IPS-NIHi7 (cell line): ENCODE data around the gene KREMEN2.
A peak's percentile ranks its signal among the peaks of the same experiment; 100 is the strongest.
"Not testable (repeated sequence)": the region's sequence is repeated elsewhere in the genome, so short reads cannot be mapped to it uniquely, and the experiment has no call there.

Experiments used
- DNase-seq: peaks from one replicate; pipeline ENCODE4 v3.0.0; 2012; ENCODE audit warnings: mixed read lengths; ENCODE audit errors: extremely low spot score

The KREMEN2 gene

DNA sequence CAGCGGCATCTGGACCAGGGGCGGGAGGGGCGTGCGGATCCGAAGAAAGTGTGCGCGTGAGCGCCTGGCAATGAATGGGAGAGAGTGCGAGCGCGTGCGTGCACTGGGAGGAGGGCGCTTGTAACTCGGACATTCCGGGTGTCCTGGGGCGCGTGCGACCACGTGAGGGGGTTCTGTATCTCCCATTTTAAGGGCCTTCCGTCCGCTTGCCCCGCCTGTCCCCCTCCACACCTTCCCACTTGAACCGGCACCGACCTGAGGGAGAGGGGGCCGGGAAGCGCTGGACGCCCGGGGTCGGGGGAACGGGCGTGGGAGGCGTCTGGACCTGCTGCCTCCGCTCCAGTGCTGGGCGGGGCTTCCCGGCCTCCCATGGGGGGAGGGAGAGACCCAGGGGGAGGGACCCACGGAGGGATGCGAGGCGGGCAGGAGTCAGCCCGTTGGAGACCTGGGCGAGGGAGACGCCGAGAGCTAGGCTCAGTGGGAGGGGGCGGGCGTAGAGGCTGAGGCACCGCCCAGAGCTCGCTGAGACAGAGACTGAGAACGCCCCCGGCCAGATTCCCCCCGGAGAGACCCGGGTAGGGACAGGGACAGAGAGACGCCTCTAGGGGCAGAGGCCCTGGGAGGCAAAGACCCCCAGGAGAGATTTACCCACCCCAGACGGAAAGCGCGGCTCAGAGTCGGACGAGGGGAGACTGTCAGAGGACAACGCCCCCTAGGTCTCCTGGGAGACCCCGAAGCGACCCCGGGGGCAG is at the start of gene KREMEN2:
Gene KREMEN2 (plus strand): TSS at position 553 of the 752 bp plus-strand sequence. CDS start 246 bp downstream, outside the sequence.
- peak; percentile 69 for DNase-seq

- DNase-seq = no peak
Measured at GRCh38 chr16:2915196-2915929, 48.7 kb upstream of the KREMEN2 start.

DNA sequence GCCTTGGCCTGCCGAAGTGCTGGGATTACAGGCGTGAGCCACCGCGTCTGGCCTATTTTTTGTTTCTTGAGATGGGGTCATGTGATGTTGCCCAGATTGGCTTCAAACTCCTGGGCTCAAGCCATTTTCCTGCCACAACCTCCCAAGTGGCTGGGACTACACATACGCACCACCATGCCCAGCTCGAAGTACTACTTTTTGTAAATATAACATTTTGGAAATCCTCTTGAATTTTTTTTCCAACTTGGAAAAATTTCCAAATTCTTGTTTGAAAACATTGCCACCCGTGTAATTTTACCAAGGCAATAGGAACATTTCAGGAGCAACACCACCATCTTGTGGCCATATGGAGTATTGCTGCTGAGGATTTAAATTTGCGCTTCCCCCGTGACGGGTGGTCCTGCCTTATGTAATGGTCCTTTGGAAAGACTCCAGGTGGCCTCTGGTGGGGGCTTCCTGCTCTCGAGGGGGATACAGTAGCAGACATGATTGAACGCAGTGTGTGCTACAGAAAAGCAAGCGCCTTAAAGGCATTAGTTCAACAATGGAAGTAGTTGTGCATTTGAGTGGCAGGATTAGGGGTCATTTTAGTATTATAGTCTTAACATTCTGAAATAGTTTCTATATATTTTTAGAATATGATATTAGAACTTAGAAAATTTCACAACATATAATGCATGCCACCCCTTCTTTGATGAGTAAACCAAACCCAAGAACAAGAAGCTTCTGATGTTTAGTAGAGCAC is 44.4 kb upstream of the KREMEN2 start:
- peak; percentile 49 for DNase-seq

GRCh38 chr16:2923481-2923880 is 40.6 kb upstream of the KREMEN2 start:
- no peak for DNase-seq

DNA sequence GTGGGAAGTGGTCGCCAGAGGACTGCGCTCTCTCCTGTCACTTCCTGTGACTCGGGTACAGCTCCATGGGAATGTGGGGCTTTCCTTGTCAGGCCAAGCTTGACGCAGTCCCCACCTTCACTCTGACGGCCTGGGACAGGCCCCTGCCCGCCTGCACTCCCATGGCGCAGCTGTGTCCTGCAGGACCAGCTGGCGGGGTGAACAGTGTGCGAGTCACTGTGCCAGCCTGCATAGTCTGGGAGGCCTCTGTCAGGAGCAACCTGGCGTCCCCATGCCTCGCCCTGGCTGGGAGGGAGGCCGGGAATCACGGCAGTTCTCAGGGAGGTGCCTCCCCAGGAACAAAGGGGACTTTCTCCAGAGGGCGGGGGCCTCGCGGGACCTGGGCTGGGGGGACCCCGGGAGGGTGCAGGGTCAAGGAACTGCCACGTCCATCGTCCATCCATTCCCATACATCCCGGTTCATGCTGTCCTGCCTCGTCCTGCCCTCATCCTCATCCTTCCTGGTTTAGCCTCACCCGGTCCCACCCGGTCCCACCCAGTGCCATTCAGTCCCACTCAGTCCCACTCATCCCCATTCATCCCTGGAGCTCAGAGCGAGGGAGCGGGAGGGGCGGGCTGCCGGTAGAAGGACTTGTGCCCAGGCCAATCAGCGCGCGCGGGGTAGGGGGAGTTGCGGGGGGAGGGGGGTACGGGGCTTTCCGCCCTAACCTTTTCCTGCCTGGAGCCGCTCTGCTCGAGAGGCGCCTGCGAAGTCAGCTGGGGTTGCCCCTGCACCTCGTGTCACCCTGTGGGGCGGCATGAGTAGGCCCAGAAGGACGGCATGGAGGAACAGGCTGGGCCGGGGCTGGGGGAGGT is 38.9 kb upstream of the KREMEN2 start:
- DNase-seq = peak; percentile 74

DNA sequence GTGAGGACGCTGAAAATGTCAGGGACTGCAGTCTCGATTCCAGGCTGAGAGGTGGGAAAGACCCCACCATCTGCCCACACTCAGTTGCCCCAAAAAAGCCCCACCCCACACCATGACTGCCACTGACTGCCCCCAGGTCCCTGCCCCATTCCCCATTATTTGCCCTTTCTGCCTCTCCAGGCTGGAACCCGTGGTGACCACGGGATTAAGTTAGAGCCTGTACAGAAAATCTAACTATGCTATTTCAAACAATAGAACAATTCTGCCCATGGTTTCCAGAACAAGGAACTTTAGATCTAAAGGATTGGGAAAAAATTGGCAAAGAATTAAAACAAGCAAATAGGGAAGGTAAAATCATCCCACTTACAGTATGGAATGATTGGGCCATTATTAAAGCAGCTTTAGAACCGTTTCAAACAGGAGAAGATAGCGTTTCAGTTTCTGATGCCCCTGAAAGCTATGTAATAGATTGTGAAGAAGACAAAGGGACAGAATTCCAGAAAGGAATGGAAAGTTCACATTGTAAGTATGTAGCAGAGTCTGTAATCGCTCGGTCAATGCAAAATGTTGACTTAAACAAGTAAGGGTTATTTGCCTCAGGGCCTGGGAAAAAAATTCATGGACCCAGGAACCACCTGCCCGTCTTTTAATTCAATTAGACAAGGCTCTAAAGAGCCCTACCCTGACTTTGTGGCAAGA is 38.0 kb upstream of the KREMEN2 start:
- no peak for DNase-seq

DNA sequence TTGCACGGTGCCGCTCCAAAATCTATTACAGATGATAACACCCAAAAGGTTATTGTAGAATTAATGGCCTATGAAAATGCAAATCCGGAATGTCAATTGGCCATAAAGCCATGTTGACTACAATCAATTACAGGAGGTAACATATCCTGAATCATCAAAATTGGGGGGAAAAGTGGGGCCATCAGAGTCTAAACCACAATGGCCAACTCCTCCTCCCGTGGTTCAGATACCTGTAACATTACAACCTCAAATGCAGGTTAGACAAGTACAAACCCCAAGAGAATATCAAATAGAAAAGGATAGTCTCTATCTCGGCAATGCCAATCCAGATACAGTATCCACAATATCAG is 37.5 kb upstream of the KREMEN2 start:
- DNase-seq = no peak

- DNase-seq = peak; percentile 75
Measured at GRCh38 chr16:2927010-2927646, 36.9 kb upstream of the KREMEN2 start.

DNA sequence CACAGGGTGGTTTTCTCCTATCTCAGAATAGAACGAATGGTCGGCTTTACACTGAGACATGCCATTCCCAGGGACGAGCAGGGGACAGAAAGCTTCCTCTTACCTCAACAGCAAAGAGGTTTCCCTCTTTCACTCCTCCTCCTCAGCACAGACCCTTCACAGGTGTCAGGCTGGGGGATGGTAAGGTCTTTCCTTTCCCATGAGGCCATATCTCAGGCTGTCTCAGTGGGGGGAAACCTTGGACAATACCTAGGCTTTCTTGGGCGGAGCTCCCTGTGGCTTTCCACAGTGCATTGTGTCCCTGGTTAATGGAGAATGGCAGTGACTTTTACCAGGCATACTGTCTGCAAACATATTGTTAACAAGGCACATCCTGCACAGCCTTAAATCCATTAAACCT is 35.9 kb upstream of the KREMEN2 start:
- not testable (repeated sequence) for DNase-seq

DNA sequence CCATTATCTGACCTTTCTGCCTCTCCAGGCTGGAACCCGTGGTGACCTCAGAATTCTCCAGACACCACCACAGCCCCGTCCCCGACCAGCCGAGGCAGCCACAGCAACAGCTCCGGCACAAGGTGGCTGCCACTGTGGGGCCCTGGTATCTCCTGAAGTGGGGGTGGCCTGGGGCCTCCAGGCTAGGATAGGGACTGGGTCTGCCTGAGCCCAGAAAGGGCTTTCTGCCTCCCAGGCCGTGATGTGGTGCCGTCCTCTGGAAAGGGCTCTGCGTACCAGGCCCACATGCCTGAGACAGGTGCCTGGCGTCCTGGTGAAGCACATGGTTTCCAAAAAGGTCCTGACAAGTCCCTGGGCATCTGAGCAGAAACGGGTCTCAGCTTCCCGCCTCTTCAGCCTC is 35.3 kb upstream of the KREMEN2 start:
- no peak for DNase-seq

GRCh38 chr16:2929693-2930092 is 34.4 kb upstream of the KREMEN2 start:
- DNase-seq = no peak

DNA sequence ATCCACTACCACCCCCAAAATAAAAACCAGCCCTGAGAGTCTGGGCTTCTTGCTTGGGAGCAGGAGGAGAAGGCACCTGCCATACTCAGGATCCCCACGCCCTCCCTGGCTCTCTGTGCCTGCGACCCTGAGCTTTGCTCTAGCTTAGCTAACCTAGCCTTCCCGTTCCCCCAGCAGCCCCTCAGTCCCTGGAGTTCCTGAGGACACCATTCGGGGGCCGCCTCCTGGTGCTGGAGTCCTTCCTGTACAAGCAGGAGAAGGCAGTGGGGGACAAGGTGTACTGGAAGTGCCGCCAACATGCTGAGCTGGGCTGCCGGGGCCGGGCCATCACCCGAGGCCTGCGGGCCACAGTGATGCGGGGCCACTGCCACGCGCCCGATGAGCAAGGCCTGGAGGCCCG is 33.8 kb upstream of the KREMEN2 start:
- no peak for DNase-seq

GRCh38 chr16:2931231-2931914 is 32.7 kb upstream of the KREMEN2 start:
- not testable (repeated sequence) for DNase-seq

DNA sequence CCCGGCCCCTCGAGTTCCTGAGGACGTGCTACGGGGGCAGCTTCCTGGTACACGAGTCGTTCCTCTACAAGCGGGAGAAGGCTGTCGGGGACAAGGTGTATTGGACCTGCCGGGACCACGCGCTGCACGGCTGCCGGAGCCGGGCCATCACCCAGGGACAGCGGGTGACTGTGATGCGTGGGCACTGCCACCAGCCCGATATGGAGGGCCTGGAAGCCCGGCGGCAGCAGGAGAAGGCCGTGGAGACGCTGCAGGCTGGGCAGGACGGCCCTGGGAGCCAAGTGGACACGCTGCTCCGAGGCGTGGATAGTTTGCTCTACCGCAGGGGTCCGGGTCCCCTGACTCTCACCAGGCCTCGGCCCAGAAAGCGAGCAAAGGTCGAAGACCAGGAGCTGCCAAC is 30.9 kb upstream of the KREMEN2 start:
- no peak for DNase-seq

GRCh38 chr16:2933701-2934100 is 30.4 kb upstream of the KREMEN2 start:
- no peak for DNase-seq

DNA sequence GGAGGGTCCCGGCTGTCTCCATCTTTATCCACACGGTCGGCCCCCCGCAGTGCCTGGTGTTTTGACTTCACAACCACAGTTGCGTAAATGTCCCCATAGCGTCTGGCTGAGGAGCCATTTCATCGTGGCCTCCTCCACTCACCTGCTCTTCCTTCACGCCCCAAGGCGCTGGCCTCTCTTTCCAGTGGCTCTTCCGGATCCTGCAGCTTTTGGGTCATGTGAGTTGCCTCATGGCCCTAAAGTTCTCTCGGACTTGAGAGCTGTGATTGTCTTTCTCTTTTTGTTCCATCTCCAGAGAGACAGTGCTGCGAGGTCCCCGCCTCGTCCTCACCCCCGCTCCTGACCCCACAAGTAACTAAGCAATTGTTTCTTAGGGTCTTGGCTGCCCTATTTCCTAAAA is 29.6 kb upstream of the KREMEN2 start:
- DNase-seq = no peak

GRCh38 chr16:2936436-2937011 is 27.6 kb upstream of the KREMEN2 start:
- DNase-seq = no peak

DNA sequence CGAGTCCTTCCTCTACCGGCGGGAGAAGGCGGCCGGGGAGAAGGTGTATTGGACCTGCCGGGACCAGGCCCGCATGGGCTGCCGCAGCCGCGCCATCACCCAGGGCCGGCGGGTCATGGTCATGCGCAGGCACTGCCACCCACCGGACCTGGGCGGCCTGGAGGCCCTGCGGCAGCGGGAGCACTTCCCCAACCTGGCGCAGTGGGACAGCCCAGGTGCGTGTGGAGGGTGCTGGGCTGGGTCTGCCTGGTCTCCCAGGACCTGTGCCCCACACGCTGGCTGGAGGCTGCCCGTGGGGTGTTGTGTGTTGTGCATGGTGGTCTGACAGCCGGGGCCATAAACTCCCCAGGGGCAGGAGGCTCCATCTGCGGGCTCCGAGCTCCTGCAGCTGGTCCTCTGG is 26.9 kb upstream of the KREMEN2 start:
- no peak for DNase-seq

DNA sequence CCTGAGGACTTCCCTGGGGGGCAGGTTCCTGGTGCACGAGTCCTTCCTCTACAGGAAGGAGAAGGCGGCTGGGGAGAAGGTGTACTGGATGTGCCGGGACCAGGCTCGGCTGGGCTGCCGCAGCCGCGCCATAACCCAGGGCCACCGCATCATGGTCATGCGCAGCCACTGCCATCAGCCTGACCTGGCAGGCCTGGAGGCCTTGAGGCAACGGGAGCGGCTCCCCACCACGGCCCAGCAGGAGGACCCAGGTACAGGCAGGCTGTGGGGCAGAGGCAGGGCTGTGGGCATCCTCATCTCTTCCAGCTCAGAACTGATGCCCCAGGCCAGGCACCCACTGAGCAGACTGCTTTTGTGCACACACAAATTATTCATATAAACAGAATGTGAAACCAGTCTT is 25.9 kb upstream of the KREMEN2 start:
- DNase-seq = no peak

GRCh38 chr16:2939968-2940367 is 24.1 kb upstream of the KREMEN2 start:
- DNase-seq = no peak
